BJ (cell line): ENCODE data around the gene GNB1. TPM values are rescaled to one million over a fixed set of nuclear protein-coding genes. Genes with fewer than 3 reads are reported as not detected.

Source experiments
- CTCF ChIA-PET: fragments of 350-600 bp; formaldehyde crosslinking; extraction: SDS; loops from one replicate; lab custom pipeline; 2021; ENCODE audit warnings: antibody characterized with exemption, inconsistent platforms; lab: Yijun Ruan, JAX
- POLR2A ChIA-PET: fragments of 300-600 bp; sonication (Branson Sonifier 250); formaldehyde crosslinking; extraction: SDS; loops from one replicate; lab custom pipeline; 2021; ENCODE audit warnings: antibody characterized with exemption; lab: Charles Lee
- DNase-seq: peaks from one replicate; pipeline ENCODE4 v3.0.0-alpha.2; 2011; ENCODE audit warnings: low read depth
- H3K27me3 ChIP-seq: 2 replicates; pipeline ENCODE4 v1.6.0; 2011; ENCODE audit warnings: low read length; ENCODE audit not compliant: control insufficient read depth, insufficient read depth
- H3K36me3 ChIP-seq: 2 replicates; pipeline ENCODE4 v1.5.1; 2011; ENCODE audit warnings: low read length; ENCODE audit not compliant: control insufficient read depth, insufficient read depth
- H3K4me3 ChIP-seq: 2 replicates; pipeline ENCODE4 v1.5.1; 2011; ENCODE audit warnings: low read depth, mild to moderate bottlenecking, control low read depth, low read length
- CTCF ChIP-seq: IDR thresholded peaks from 2 replicates; pipeline ENCODE4 v1.5.1; 2011; ENCODE audit warnings: low read depth, mild to moderate bottlenecking, control low read depth, inconsistent platforms, low read length, moderate library complexity; ENCODE audit not compliant: insufficient read depth
- polyA plus RNA-seq: library from polyadenylated mRNA; depleted of rRNA; stranded (reverse); fragments of >200 nt; gene quantifications from 2 replicates; pipeline ENCODE4 v1.2.3, GENCODE V29; 2011

The GNB1 gene
- polyA plus RNA-seq, 1 experiment: 566 TPM

GRCh38 chr1:1929102-1929638, 38.3 kb upstream of the GNB1 start:
- TF ChIP-seq CTCF: no peak
- CTCF ChIA-PET: interaction anchor here (2.4 kb wide), 1 partner anchor 15 kb away, joined by 11 read pairs; no protein-coding TSS in a partner anchor
- POLR2A ChIA-PET: no interaction called here

GRCh38 chr1:1928231-1929101, 37.6 kb upstream of the GNB1 start:
- no peak overlapping the region for H3K4me3 ChIP-seq
- DNase-seq: no peak
- ChIA-PET CTCF (no interaction called here), POLR2A (no interaction called here)
- H3K36me3 ChIP-seq: no peaks in the 10 kb centered on the region
- no peak for TF ChIP-seq CTCF
- no peaks in the 10 kb centered on the region for H3K27me3 ChIP-seq

More at GRCh38 chr1:1929102-1929638, 38.3 kb upstream of the GNB1 start:
- no peak overlapping the region for H3K4me3 ChIP-seq
- H3K27me3 ChIP-seq: no peaks in the 10 kb centered on the region
- H3K36me3 ChIP-seq: no peaks in the 10 kb centered on the region
- DNase-seq: no peak

GRCh38 chr1:1927751-1928150, 36.9 kb upstream of the GNB1 start:
- Histone ChIP-seq H3K4me3 (no peak overlapping the region), H3K27me3 (no peaks in the 10 kb centered on the region), H3K36me3 (no peaks in the 10 kb centered on the region)
- TF ChIP-seq CTCF: no peak
- ChIA-PET POLR2A (no interaction called here), CTCF (no interaction called here)
- no peak for DNase-seq

GRCh38 chr1:1926886-1927660, 36.2 kb upstream of the GNB1 start:
- ChIA-PET POLR2A (no interaction called here), CTCF (no interaction called here)
- Histone ChIP-seq H3K27me3 (no peaks in the 10 kb centered on the region), H3K4me3 (no peak overlapping the region), H3K36me3 (no peaks in the 10 kb centered on the region)
- DNase-seq: no peak
- no peak for TF ChIP-seq CTCF

- no peak for DNase-seq
Observed at GRCh38 chr1:1926346-1926811, 35.5 kb upstream of the GNB1 start.

More at GRCh38 chr1:1926346-1926811, 35.5 kb upstream of the GNB1 start:
- Histone ChIP-seq H3K4me3 (no peak overlapping the region), H3K27me3 (no peaks in the 10 kb centered on the region), H3K36me3 (no peaks in the 10 kb centered on the region)
- ChIA-PET CTCF (no interaction called here), POLR2A (no interaction called here)
- no peak for TF ChIP-seq CTCF
